Astrocyte of the hippocampus (primary cell): ENCODE measurements around the gene PLEKHA5.
A peak's percentile ranks its signal among the peaks of the same experiment; 100 is the strongest.
"Not testable (repeated sequence)": the region's sequence is repeated elsewhere in the genome, so short reads cannot be mapped to it uniquely, and the experiment has no call there.

Source experiments
- DNase-seq: peaks from one replicate; pipeline ENCODE4 v3.0.0; 2011; ENCODE audit warnings: low read depth, low spot score

Gene PLEKHA5

GRCh38 chr12:19273482-19274330 is 144.2 kb downstream of the PLEKHA5 start:
- DNase-seq: peak; percentile 95

DNA sequence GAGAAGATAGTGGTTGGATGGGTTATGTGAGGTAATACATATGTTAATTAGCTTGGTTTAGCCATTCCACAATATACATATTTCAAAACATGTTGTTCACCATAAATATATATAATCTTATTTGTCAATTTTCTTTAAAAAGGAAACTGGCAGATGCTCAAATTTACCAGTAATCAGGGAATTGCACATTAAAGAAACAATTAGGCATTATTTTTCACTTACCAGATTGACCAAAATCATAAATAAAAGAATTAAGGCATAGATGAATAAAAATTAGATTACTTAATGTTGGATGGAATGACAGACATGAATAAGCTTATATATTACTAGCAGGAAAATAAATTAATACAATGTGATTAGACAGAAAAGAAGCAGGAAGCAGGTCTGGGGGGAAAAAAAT is 147.2 kb downstream of the PLEKHA5 start:
- DNase-seq: no peak

GRCh38 chr12:19277711-19278110 is 148.2 kb downstream of the PLEKHA5 start:
- no peak for DNase-seq

DNA sequence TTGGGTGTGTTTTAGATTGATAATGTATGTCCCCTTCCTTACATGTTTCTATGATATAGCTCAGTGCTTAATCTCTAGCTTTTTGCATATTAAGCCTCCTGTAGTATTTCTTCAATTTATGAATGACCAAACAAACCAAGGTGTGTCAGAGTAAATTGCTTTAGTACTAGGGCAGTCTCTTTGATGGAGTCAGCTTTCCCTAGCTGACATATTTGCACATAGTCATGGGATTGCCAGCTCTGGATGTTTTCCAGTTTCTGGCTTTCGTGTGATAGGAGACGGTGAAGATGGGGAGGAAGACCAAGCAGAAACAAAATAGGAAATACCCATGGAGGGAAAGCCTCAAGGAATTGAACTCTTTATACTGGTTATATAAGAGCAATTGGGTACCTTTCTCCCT is 148.9 kb downstream of the PLEKHA5 start:
- no peak for DNase-seq

GRCh38 chr12:19282133-19282699 is 152.7 kb downstream of the PLEKHA5 start:
- DNase-seq: no peak

DNA sequence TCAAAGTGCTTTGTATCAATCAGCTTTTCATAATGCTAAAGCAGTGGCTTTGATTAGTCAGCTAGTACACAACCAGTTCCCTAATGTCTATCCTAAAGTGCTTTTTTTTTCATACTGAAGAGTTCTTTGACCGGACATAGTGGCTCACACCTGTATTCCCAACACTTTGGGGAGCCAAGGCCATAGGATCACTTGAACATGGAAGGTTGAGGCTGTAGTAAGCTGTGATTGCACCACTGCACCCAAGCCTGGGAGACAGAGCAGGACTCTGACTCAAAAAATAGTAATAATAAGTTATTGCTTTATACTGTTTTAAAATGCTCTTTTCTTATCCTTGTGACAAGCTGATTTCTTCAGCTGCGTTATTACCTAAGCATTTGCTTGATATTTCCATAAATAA is 155.1 kb downstream of the PLEKHA5 start:
- no peak for DNase-seq

DNA sequence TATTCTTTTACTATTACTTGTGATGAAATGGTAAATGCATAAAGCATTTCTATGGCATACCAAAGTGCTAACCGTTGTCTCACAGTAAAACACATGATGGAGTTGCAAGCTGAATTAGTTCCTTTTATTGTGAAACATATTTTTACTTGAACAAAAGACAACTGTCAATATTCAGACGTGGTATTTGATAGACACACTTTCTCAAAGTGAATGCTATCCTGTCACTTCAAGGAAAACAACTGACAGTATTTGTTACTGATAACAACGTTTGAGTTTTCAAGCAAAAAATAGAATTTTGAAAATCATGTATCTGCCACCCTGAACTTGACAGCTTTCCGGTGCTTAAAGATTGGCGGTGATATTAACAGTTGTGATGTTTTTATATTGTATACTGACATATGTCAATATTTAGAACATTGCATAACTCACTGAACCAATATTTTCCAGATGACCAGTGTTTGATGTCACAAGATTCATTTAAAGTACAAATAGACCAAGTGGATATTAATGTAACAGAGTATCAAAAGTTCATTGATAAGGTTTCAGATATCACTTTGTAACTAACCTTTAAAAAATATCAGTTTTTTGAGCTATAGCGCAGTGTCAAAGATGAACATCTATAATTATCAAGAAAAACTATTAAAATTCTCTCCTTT is 156.4 kb downstream of the PLEKHA5 start:
- no peak for DNase-seq

- DNase-seq: no peak
Observed at GRCh38 chr12:19287302-19287701, 157.8 kb downstream of the PLEKHA5 start.

- DNase-seq: no peak
Observed at GRCh38 chr12:19288161-19288560, 158.6 kb downstream of the PLEKHA5 start.

GRCh38 chr12:19288603-19289244 is 159.2 kb downstream of the PLEKHA5 start:
- peak; percentile 53 for DNase-seq

DNA sequence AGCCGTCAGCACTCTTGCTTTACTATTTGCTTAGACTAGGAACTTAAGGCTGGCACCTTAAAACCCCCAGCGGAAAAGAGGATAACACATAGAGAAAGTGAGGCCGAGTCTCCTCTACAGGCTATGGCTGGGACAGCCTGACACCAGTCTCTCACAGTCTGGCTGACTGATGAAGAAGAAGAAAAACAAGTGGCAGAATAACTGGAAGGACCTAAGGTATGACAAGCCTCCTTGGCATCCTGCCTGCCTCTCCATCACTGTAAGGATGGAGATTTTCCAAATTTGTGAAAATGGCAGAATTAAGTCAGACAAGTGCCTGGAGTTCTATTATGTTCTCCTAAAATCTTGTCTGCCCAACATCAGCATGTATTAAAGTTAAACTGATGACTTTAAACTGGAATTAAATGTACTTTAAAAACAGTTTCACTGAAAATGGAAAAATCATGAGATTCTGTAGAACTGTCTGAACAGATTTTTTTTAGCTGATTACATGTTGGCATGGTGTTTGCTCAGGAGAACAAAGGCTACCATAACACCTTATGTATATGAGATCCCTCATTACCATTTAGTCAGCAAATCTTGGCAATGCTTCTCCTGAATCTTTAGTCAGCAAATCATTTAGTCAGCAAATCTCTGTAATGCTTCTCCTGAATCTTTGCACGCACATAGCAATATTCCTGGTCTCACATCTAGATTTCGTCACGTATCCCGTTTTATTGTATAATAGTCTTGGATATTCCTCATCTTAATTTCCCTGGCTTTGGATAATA is 169.5 kb downstream of the PLEKHA5 start:
- peak; percentile 64 for DNase-seq

DNA sequence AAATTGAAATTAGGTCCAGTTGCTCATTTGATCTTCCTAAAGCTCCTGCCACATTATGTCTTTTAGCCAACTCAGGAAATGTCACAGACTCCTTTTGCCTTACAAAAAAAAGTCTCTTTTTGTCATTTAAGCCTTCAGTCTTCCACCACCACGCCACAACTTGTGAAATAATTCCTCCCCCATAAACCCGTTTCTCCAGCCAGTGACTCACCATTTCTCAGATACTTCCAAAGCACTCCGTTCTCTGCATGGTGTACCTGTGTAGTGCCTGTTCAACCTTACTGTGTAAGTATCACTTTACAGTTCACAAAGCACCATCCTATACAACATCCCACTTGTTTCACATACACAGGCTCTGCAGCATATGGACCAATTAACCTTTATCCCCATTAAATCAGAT is 170.2 kb downstream of the PLEKHA5 start:
- peak; percentile 60 for DNase-seq

- DNase-seq: no peak
Observed at GRCh38 chr12:19301223-19301622, 171.7 kb downstream of the PLEKHA5 start.

GRCh38 chr12:19301688-19302087 is 172.2 kb downstream of the PLEKHA5 start:
- DNase-seq: no peak

GRCh38 chr12:19302100-19302640 is 172.6 kb downstream of the PLEKHA5 start:
- no peak for DNase-seq

DNA sequence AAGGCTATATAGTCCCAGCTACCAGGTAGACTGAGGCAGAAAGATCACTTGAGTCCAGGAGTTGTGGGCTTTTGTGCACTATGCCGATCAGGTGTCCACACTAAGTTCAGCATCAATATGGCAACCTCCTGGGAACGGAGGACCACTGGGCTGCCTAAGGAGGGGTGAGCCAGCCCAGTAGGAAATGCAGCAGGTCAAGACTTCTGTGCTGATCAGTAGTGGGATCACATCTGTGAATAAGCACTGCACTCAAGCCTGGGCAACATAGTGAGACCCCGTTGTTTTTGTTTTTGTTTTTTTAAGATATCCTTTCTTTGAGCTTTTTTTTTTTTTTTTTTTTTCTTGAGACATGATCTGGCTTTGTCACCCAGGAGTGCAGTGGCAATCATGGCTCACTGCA is 174.0 kb downstream of the PLEKHA5 start:
- no peak for DNase-seq

DNA sequence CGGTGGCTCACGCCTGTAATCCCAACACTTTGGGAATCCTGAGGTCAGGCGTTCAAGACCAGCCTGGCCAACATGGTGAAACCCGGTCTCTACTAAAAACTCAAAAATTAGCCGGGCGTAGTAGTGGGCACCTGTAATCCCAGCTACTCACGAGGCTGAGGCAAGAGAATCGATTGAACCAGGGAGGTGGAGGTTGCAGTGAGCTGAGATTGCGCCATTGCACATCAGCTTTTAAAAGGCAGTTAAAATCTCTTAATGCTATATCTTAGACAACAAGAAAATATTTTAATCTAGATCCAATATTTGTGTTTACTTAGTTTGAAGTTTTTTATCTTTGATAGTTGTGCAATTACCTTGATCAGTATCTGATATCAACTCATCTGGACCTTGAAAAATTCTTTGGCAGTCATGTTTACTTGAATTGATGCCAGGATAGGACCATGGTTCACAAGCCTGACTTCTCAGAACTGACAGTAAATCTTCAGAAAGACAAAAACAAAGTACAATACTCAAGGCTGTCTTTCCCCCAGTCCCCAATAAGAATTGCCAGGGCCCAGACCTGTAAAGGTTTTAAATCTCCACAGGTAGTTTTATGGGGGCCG is 174.7 kb downstream of the PLEKHA5 start:
- DNase-seq: no peak

DNA sequence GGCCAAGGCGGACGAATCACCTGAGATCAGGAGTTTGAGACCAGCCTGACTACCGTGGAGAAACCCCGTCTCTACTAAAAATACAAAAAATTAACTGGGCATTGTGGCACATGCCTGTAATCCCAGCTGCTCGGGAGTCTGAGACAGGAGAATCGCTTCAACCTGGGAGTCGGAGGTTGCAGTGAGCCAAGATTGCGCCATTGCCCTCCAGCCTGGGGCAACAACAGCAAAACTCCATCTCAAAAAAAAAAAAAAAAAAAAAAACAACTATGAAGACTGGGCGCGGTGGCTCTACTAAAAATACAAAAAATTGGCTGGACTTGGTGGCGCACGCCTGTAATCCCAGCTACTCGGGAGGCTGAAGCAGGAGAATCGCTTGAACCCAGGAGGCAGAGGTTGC is 176.1 kb downstream of the PLEKHA5 start:
- not testable (repeated sequence) for DNase-seq

- no peak for DNase-seq
Observed at GRCh38 chr12:19306366-19306765, 176.8 kb downstream of the PLEKHA5 start.

DNA sequence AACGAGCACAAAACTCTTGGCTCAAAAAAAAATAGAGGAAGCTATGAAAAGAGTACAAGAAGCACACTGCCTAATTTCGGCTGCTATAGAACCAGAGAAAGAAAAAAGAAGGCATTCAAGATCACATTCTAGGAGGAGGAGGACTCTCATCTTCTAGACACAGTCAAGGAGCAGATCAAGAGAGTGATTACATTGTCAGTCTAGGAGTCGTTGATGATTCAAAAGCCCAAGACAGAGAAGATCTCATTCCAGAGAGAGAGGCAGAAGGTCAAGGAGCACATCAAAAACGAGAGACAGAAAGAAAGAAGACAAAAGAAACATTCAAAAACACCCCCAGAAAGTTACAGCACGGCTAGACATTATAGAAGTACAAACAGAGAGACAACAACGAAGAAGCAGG is 177.9 kb downstream of the PLEKHA5 start:
- no peak for DNase-seq

GRCh38 chr12:19311165-19311564 is 181.6 kb downstream of the PLEKHA5 start:
- DNase-seq: no peak
